B cell (primary cell): ENCODE measurements around the gene SERHL2.

Experiments used
- CTCF ChIP-seq: fragments of 200-600 bp; IDR thresholded peaks from one replicate; pipeline ENCODE4 v1.8.0; 2022; ENCODE audit warnings: antibody characterized with exemption, mild to moderate bottlenecking
- EZH2 ChIP-seq: IDR thresholded peaks from 2 replicates; pipeline ENCODE4 v1.6.1; 2012; ENCODE audit warnings: borderline replicate concordance, low read depth, mild to moderate bottlenecking, moderate library complexity, low read length; ENCODE audit not compliant: insufficient read depth, poor library complexity, severe bottlenecking

DNA sequence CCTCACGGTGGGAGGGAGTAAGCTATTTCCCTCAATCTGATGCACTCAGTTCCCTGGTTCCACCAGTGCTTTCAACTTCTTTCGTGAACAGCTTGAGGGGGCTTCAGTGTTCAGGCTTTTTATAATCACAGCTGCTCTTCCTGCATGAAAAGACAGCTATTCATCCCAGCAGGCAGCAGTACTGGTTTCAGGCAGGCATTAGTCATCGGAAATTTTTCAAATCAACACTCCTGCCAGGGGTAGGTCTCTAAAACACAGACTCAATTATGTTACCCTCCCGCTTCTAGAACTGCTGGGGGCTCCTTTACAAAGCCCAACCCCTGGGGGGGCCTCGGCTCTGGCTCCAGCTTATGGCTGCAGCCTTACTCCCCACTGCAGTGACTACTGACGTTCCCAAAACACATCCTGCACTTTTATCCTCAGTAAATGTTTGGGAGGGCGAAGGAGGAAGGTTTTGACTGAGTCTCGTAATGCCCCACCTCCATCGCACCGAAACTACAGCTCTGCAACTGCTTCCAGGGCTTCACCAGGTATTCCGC lies 55.1 kb downstream of the SERHL2 start:
- no peak for TF ChIP-seq CTCF
- no peak for TF ChIP-seq EZH2
